Sciatic nerve (tissue), 2 donors: Measurements from ENCODE around the gene TMEM120A. TPM values are rescaled to one million over a fixed set of nuclear protein-coding genes. Genes with fewer than 3 reads are reported as not detected.

Experiments used
- ATAC-seq: fragments of 200-7000 bp; cut with Tn5 transposase; one replicate; pipeline ENCODE4 v1.9.1; 2020; ENCODE audit warnings: mild to moderate bottlenecking, moderate library complexity
- DNase-seq: peaks from one replicate; pipeline ENCODE4 v3.0.0-alpha.2; 2020; ENCODE audit warnings: low spot score
- intact Hi-C: fragments of 100-400 bp; cut with DNase I; formaldehyde crosslinking; loops from one replicate; pipeline ENCODE4 v1.14.2; 2022
- total RNA-seq: library from RNA; stranded (reverse); fragmentation: NEBNext Ultra II Directional; extraction: Animal tissue kit (Norgen Biotek cat#: 25700); gene quantifications from one replicate; pipeline ENCODE4 v1.2.1, GENCODE V29; 2021
- donor health status: DM: no; HTN: no; CAD: no.
- donor health status: DM: no; HTN: no; CAD: no.

The TMEM120A gene
- total RNA-seq, 1 donor from 2014 or later = 51.6 TPM

GRCh38 chr7:75983471-75984129, 10.8 kb downstream of the TMEM120A start:
- DNase-seq = no peak
- no peak for ATAC-seq
- intact Hi-C loops = loop anchor here (5.0 kb wide), 1 partner anchor 976 kb away; no protein-coding TSS in a partner anchor

DNA sequence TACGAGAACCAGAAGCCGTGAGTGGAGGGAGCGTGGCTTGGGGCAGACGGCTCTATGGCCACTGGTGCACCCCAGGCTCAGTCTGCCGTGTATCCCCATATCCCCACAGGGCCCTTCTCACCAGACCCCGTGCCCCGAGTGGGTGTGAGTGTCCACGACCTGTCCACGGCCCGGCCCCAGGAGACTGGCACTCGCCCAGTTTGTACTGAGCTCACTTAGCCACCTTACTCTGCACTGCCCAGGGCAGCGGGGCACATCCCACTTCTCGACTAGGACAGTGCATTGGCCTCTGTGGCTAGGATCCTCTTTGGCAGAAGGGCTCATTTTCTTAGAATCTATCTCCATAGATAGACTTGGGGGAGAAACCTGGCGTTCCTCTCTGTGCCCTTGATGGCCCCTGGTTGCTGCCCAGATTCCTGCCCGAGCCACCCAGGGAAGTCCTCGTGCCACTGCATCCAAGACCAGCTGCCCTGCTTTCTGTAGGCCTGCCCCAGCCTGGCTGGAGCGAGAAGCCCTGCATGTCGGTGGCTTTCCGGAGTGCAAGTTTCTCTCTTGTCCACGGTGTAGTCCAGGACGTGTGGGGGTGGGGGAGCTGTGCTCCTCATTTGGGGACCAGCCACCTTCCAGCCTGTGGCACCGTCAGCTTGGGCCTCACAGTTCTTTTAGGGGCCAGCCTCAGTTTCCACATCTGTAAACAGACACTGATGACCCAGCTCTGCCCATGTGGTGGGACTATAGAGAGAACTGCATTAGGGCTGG, 11.9 kb downstream of the TMEM120A start:
- intact Hi-C loops = loop anchor here (5.0 kb wide), 1 partner anchor 975 kb away; no protein-coding TSS in a partner anchor
- DNase-seq (no peak), ATAC-seq (no peak)

- intact Hi-C loops = loop anchor here (5.0 kb wide), 1 partner anchor 974 kb away; no protein-coding TSS in a partner anchor
- DNase-seq (no peak), ATAC-seq (no peak)
These were observed 12.7 kb downstream of the TMEM120A start for GRCh38 chr7:75981453-75982305.

- intact Hi-C loops = loop anchor here (5.0 kb wide), 1 partner anchor 974 kb away; no protein-coding TSS in a partner anchor
- ATAC-seq = no peak
- DNase-seq = no peak
These were observed 13.3 kb downstream of the TMEM120A start for GRCh38 chr7:75981203-75981452.

GRCh38 chr7:75980430-75981202, 13.8 kb downstream of the TMEM120A start:
- DNase-seq (no peak), ATAC-seq (no peak)
- intact Hi-C loops = loop anchor here (5.0 kb wide), 1 partner anchor 973 kb away; no protein-coding TSS in a partner anchor

DNA sequence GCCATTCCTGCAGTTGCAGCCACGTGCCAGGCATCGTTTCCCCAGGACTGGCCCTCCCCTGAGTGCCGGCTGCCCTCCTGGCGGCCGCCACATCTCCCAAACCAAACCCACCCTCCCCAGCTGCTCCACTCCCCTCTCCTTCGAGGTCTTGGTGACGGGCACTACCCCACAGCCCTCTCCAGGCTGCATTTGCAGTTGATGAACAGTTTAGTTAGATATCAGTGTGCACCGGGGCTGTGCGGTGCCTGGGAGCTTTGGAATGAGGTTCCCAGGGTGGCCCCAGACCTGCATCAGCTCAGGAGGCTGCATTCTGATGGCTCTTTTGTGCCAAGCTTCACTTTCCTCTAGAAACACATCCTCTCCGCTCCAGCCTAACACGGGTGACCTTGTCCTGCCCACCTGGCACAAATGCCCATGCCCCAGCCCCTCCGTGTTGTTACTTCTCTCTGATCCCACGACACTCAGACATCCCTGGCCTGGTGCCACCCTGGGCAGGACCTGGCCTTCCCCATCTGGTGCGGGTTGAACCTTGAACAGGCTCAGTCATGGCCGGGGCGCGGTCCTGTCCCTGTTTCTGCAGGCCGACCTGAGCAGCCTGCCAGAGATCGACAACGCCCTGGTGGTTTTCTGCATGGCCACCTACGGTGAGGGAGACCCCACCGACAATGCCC, 14.5 kb downstream of the TMEM120A start:
- no peak for ATAC-seq
- DNase-seq = no peak
- intact Hi-C loops = loop anchor here (5.0 kb wide), 1 partner anchor 973 kb away; no protein-coding TSS in a partner anchor

GRCh38 chr7:75977743-75978142, 16.7 kb downstream of the TMEM120A start:
- intact Hi-C loops = no loop called here
- ATAC-seq (peak; percentile 90), DNase-seq (no peak)

DNA sequence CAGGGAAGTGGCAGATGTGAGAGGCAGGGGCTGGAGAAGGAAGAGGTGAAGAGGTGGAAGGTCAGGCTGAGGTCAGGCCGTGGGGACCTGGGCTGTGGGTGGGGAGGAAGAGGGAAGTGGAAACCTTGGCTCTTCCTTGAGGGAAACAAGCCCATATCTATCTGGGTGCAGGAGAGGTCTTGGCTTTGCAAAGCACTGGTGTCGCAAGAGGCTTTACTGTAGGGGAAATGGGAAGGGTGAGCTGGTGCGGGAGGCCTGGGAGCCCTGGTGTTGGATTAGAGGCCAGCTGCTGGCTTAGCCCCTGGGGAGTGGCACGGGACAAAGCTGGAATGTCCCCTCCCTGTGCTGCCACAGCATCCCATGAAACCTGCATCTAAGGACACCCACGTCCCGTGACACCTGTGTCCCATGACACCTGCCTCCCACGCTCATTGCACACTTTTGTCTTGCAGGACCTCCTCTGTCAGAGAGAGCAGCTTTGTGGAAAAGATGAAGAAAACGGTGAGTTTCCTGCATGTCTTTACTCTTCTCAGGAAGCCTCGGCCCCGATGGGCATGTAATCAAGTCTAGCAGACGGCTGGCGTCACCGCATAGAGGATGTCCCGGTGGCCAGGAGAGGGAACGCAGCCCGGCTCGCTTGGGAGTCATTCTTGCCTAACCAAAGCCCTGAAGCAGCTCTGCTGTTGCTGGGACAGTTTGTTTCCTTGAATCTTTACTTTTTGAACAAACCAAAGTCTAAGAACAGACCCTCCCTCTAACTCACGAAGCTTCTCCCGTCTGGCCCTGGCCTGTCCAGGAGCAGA, 22.2 kb downstream of the TMEM120A start:
- intact Hi-C loops = no loop called here
- ATAC-seq (peak; percentile 72), DNase-seq (no peak)

GRCh38 chr7:75971309-75971960, 23.0 kb downstream of the TMEM120A start:
- DNase-seq = no peak

DNA sequence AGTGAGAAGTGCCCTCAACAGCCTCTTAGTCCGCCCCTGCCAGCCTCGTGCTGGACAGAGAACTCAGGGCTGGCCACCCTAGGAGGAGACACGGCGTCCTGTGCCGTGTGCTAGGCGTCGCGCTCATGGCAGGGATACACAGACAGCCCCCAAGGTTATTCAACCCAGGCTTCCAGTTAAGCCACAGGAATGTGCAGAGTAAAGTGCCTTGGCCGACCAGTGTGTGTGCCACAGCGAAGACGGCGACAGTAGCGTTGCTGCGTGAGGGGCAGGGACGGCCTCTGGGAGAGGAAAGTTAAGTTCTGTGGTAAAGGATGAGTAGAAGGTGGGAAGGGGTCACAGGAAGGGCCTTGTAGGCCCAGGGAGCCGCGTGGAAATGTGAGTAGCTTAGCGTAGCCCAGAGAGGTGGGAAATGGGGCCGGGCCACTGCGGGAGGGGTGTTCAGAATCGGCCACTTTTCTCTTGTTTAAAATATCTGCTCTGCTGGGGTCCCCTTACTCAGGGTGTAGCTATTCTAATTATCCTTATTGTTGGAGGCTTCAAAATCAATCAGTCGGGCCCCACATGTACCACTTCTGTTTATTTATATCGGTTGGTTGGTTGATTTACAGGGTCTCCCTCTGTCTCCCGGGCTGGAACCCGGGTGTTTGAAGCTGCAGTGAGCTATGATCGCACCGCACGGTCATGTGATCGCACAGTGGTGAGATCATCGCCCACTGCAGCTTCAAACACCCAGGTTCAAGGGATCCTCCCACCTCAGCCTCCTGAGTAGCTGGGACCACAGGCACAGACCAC, 24.5 kb downstream of the TMEM120A start:
- ATAC-seq = no peak
- intact Hi-C loops = no loop called here
- no peak for DNase-seq

More at GRCh38 chr7:75971309-75971960, 23.0 kb downstream of the TMEM120A start:
- ATAC-seq = no peak
- intact Hi-C loops = no loop called here

DNA sequence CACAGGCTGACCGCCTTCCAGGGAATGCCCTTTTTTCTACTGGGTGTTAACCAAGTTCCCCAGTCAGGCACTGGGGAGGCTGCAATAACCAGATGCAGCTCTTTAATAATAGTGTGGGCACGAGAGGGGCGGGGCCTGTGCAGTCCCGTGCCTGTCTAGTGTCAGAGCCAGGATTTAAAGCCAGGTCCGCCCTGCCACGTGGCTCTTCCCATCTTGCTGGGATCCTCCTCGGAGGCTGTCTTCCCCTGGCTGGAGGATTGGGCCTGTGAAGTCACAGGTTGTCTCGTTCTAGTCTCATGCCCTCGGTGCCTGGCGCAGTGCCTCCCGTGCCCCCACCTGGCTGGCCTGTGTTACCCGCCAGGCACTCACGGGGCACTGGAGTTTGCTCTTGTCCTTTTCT, 25.2 kb downstream of the TMEM120A start:
- no peak for ATAC-seq
- intact Hi-C loops = no loop called here
- no peak for DNase-seq

- no peak for DNase-seq
- ATAC-seq = no peak
- intact Hi-C loops = no loop called here
These were observed 25.8 kb downstream of the TMEM120A start for GRCh38 chr7:75968561-75969001.

DNA sequence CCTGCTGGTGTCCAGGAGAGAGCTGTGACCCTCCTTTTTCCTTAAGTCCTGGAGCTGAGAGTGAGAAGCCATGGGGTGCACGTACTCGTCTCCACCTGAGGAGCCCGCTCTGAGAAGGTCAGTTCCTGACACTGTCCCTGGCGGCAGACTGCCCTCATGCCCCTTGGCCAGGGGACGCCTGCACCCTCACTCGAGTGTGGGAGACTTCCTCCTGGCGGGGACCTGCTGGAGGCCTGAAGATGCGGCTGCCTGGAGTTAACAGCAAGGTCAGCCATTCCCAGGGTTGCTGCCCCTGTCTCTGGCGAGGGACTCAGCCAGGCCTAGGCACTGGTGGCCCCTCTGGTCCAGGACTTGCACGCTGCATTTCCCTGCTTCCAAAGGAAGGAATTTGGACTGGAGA, 26.4 kb downstream of the TMEM120A start:
- intact Hi-C loops = no loop called here
- DNase-seq = no peak
- no peak for ATAC-seq

- DNase-seq (no peak), ATAC-seq (peak; percentile 6)
- intact Hi-C loops = no loop called here
These were observed 26.9 kb downstream of the TMEM120A start for GRCh38 chr7:75967487-75967997.

DNA sequence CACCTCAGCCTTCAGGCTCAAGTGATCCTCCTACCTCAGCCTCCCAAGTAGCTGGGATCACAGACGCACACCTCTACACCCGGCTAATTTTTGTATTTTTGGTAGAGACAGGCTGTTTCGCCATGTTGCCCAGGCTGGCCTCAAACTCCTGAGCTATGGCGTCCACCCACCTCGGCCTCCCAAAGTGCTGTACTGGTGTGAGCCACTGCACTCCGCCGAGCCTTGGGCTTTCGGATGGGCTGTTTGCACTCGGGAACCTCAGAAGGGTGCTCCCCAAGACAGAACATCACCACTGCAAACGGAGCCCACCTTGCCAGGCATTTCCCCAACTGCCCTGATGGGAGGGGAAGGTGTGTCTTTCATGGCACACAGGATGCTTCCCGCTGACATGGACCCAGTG, 27.3 kb downstream of the TMEM120A start:
- intact Hi-C loops = no loop called here
- DNase-seq = no peak
- no peak for ATAC-seq
